GM23338 (cell line): ENCODE data around the gene RAB3GAP1. TPM values are rescaled to one million over a fixed set of nuclear protein-coding genes. Genes with fewer than 3 reads are reported as not detected.
A peak's percentile ranks its signal among the peaks of the same experiment; 100 is the strongest.

Source experiments
- ATAC-seq: fragments of 200-7000 bp; cut with Tn5 transposase; 3 replicates; pipeline ENCODE4 v1.9.1; 2020
- DNase-seq: peaks from one replicate; pipeline ENCODE4 v3.0.0-alpha.2; 2015; ENCODE audit warnings: low spot score
- H2AFZ ChIP-seq: fragments of 200-600 bp; sonication (generic); 2 replicates; pipeline ENCODE4 v1.8.0; 2016; ENCODE audit warnings: antibody characterized with exemption, mild to moderate bottlenecking, moderate library complexity
- H3F3A ChIP-seq: fragments of 200-600 bp; sonication (generic); replicated peaks from 2 replicates; pipeline ENCODE4 v1.8.0; 2017; ENCODE audit warnings: antibody characterized with exemption, mixed run types, low read depth
- H3K27ac ChIP-seq: fragments of 200-600 bp; sonication (generic); 2 replicates; pipeline ENCODE4 v1.6.1; 2016; ENCODE audit warnings: low read depth
- H3K27me3 ChIP-seq: fragments of 200-600 bp; sonication (generic); 2 replicates; pipeline ENCODE4 v1.8.0; 2016; ENCODE audit warnings: mild to moderate bottlenecking, mixed run types, moderate library complexity; ENCODE audit not compliant: insufficient read depth
- H3K36me3 ChIP-seq: fragments of 200-600 bp; sonication (generic); 2 replicates; pipeline ENCODE4 v1.8.0; 2016; ENCODE audit warnings: mild to moderate bottlenecking; ENCODE audit not compliant: insufficient read depth
- H3K4me1 ChIP-seq: fragments of 200-600 bp; sonication (generic); 2 replicates; pipeline ENCODE4 v1.8.0; 2016; ENCODE audit warnings: mild to moderate bottlenecking, moderate library complexity; ENCODE audit not compliant: insufficient read depth
- H3K4me2 ChIP-seq: fragments of 200-600 bp; sonication (generic); 2 replicates; pipeline ENCODE4 v1.7.1; 2017; ENCODE audit warnings: mixed run types
- H3K4me3 ChIP-seq: fragments of 200-600 bp; sonication (generic); 2 replicates; pipeline ENCODE4 v1.6.1; 2016; ENCODE audit warnings: mixed run types
- H3K79me2 ChIP-seq: fragments of 200-600 bp; sonication (generic); replicated peaks from 2 replicates; pipeline ENCODE4 v1.8.0; 2017; ENCODE audit warnings: mild to moderate bottlenecking; ENCODE audit not compliant: insufficient read depth
- H3K9me2 ChIP-seq: fragments of 200-600 bp; sonication (generic); 2 replicates; pipeline ENCODE4 v1.8.0; 2017; ENCODE audit not compliant: insufficient read depth
- H4K20me1 ChIP-seq: fragments of 200-600 bp; sonication (generic); replicated peaks from 2 replicates; pipeline ENCODE4 v1.8.0; 2017; ENCODE audit warnings: mild to moderate bottlenecking; ENCODE audit not compliant: insufficient read depth
- H3K27ac Mint-ChIP-seq: 2 replicates; pipeline ENCODE4 v1.8.0; 2020; ENCODE audit warnings: inconsistent platforms, mild to moderate bottlenecking, moderate library complexity, mixed read lengths
- H3K27me3 Mint-ChIP-seq: 3 replicates; pipeline ENCODE4 v1.8.0; 2022; ENCODE audit warnings: low read depth, mild to moderate bottlenecking, moderate library complexity, mixed read lengths, inconsistent platforms; ENCODE audit not compliant: insufficient read depth, poor library complexity
- H3K36me3 Mint-ChIP-seq: 3 replicates; pipeline ENCODE4 v1.8.0; 2021; ENCODE audit warnings: low read depth, mild to moderate bottlenecking, inconsistent platforms, moderate library complexity, mixed read lengths
- H3K4me1 Mint-ChIP-seq: 3 replicates; pipeline ENCODE4 v1.8.0; 2020; ENCODE audit warnings: mild to moderate bottlenecking, inconsistent platforms, mixed read lengths
- H3K4me3 Mint-ChIP-seq: 3 replicates; pipeline ENCODE4 v1.8.0; 2021; ENCODE audit warnings: moderate library complexity, mild to moderate bottlenecking, inconsistent platforms, mixed read lengths
- H3K9me3 Mint-ChIP-seq: 3 replicates; pipeline ENCODE4 v1.8.0; 2020; ENCODE audit warnings: moderate library complexity, mild to moderate bottlenecking, inconsistent platforms, mixed read lengths
- CREB1 ChIP-seq: fragments of 250-450 bp; sonication (Bioruptor Pico); IDR thresholded peaks from 2 replicates; pipeline ENCODE4 v1.5.0; 2020; ENCODE audit warnings: low read depth, mild to moderate bottlenecking, moderate library complexity
- EZH2 ChIP-seq: fragments of 200-600 bp; sonication (generic); IDR thresholded peaks from one replicate; pipeline ENCODE4 v1.8.0; 2017; ENCODE audit warnings: antibody characterized with exemption, mild to moderate bottlenecking, low read depth; ENCODE audit not compliant: unreplicated experiment
- EZH2phosphoT487 ChIP-seq: fragments of 200-600 bp; sonication (generic); IDR thresholded peaks from one replicate; pipeline ENCODE4 v1.8.1; 2018; ENCODE audit warnings: antibody characterized with exemption; ENCODE audit not compliant: unreplicated experiment
- JUNB ChIP-seq: IDR thresholded peaks from one replicate; pipeline ENCODE4 v1.6.1; 2016; ENCODE audit warnings: antibody characterized with exemption; ENCODE audit not compliant: unreplicated experiment
- NANOG ChIP-seq: IDR thresholded peaks from 2 replicates; pipeline ENCODE4 v1.6.1; 2016; ENCODE audit warnings: antibody characterized with exemption, borderline replicate concordance
- POLR2AphosphoS5 ChIP-seq: IDR thresholded peaks from 2 replicates; pipeline ENCODE4 v1.6.1; 2016; ENCODE audit warnings: antibody characterized with exemption, low read depth
- STAT1 ChIP-seq: IDR thresholded peaks from one replicate; pipeline ENCODE4 v1.6.1; 2016; ENCODE audit warnings: antibody characterized with exemption; ENCODE audit not compliant: unreplicated experiment
- ZNF114 ChIP-seq: fragments of 250-450 bp; sonication (Bioruptor Pico); IDR thresholded peaks from 2 replicates; pipeline ENCODE4 v1.5.0; 2020; ENCODE audit warnings: mild to moderate bottlenecking, moderate library complexity
- ZNF331 ChIP-seq: fragments of 250-450 bp; sonication (Bioruptor Pico); IDR thresholded peaks from 2 replicates; pipeline ENCODE4 v1.5.0; 2020; ENCODE audit warnings: low read depth, mild to moderate bottlenecking, moderate library complexity
- polyA plus RNA-seq: library from polyadenylated mRNA; unstranded; fragments of >200 nt; fragmentation: Nextera tagmentation; extraction: Ambion mirVana; gene quantifications from 2 replicates; pipeline ENCODE4 v1.2.1, GENCODE V29; 2016
- total RNA-seq: library from RNA; depleted of rRNA; stranded (reverse); fragments of >200 nt; shearing (Covaris generic); gene quantifications from 2 replicates; pipeline ENCODE4 v1.2.3, GENCODE V29; 2014
- TF ChIP-seq, protein P1 (sequence below): fragments of 250-450 bp; sonication (Bioruptor Pico); IDR thresholded peaks from 2 replicates; pipeline ENCODE4 v1.5.0; 2020; ENCODE audit warnings: mild to moderate bottlenecking, moderate library complexity
- TF ChIP-seq, protein P2 (sequence below): IDR thresholded peaks from one replicate; pipeline ENCODE4 v1.6.1; 2018; ENCODE audit warnings: antibody characterized with exemption; ENCODE audit not compliant: unreplicated experiment
- TF ChIP-seq, protein P3 (sequence below), 2 experiments: fragments of 200-600 bp in 1 of 2; sonication (generic) in 1 of 2; conservative IDR thresholded peaks; 2 replicates each; pipeline versions ENCODE4 v1.5.1 to v1.6.1; 2016 to 2017; ENCODE audit warnings: antibody characterized with exemption in 2 of 2, low read depth in 2 of 2, mild to moderate bottlenecking in 2 of 2, moderate library complexity in 1 of 2
- TF ChIP-seq, protein P4 (sequence below): IDR thresholded peaks from 2 replicates; pipeline ENCODE4 v1.6.1; 2016; ENCODE audit warnings: antibody characterized with exemption

The RAB3GAP1 gene
- total and polyA plus RNA-seq, 2 experiments from 2014 or later, result 22.5 to 40.4 TPM

DNA sequence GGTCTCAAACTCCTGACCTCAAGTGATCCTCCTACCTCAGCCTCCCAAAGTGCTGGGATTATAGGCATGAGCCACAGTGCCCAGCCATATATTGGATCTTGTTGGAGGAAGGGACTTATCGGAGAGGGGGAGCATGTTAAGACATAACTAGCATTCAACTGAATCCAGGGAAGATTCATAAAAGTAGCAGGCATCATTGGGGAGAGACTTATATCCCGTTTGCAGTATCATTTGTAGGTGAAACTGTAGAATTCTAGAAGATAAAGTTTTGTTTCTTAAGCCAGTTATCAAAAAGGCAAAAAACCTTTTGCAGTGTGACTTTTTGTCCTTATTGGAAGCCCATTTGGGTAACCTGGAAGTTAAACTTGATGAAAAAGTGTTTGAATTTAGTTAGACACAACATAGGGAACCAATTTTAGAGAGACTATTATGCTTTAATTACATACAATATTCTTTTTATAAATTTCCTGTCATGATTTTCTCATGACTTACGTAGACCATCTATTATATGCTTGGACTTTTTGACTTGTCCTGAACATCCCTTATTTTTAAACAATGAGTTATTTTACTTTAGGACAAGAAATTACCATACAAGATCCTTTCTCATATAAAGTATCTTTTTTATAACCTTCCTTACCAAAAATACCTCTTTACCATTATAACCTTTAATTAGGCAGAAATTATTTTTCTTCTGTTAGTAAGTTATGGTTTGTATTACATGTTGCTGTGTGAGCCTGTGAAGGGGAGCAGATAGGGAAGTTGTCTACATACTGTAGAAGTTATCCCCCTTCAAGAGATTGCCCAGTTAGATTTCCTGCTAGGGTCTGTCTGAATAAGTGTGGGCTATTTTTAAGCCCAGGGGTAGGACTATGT, 20.3 kb downstream of the RAB3GAP1 start:
- no peak overlapping the region for H2AFZ ChIP-seq
- no peak overlapping the region for H3K27ac ChIP-seq
- no peak overlapping the region for H3K4me2 ChIP-seq
- peaks cover 68% of the 10 kb centered on the region for H3K79me2 ChIP-seq
- Mint-ChIP-seq H3K27me3 (peaks cover 9% of the 10 kb centered on the region), H3K4me1 (no peaks in the 10 kb centered on the region), H3K9me3 (peaks cover 73% of the 10 kb centered on the region), H3K4me3 (no peak overlapping the region), H3K36me3 (peaks cover 90% of the 10 kb centered on the region), H3K27ac (no peak overlapping the region)
- H3K4me1 ChIP-seq, result no peaks in the 10 kb centered on the region
- H3K27me3 ChIP-seq, result no peaks in the 10 kb centered on the region
- 0 out of 2 replicates have a peak, but pooled peaks cover under 1% of the 10 kb centered on the region for H4K20me1 ChIP-seq
- no peaks in the 10 kb centered on the region for H3F3A ChIP-seq
- no peak overlapping the region for H3K4me3 ChIP-seq
- H3K9me2 ChIP-seq, result 0 out of 2 replicates have a peak, but pooled peaks cover 3% of the 10 kb centered on the region
- TF ChIP-seq NANOG, result no peak
- TF ChIP-seq CREB1, result no peak
- no peak for TF ChIP-seq EZH2phosphoT487
- TF ChIP-seq, protein P1, sequence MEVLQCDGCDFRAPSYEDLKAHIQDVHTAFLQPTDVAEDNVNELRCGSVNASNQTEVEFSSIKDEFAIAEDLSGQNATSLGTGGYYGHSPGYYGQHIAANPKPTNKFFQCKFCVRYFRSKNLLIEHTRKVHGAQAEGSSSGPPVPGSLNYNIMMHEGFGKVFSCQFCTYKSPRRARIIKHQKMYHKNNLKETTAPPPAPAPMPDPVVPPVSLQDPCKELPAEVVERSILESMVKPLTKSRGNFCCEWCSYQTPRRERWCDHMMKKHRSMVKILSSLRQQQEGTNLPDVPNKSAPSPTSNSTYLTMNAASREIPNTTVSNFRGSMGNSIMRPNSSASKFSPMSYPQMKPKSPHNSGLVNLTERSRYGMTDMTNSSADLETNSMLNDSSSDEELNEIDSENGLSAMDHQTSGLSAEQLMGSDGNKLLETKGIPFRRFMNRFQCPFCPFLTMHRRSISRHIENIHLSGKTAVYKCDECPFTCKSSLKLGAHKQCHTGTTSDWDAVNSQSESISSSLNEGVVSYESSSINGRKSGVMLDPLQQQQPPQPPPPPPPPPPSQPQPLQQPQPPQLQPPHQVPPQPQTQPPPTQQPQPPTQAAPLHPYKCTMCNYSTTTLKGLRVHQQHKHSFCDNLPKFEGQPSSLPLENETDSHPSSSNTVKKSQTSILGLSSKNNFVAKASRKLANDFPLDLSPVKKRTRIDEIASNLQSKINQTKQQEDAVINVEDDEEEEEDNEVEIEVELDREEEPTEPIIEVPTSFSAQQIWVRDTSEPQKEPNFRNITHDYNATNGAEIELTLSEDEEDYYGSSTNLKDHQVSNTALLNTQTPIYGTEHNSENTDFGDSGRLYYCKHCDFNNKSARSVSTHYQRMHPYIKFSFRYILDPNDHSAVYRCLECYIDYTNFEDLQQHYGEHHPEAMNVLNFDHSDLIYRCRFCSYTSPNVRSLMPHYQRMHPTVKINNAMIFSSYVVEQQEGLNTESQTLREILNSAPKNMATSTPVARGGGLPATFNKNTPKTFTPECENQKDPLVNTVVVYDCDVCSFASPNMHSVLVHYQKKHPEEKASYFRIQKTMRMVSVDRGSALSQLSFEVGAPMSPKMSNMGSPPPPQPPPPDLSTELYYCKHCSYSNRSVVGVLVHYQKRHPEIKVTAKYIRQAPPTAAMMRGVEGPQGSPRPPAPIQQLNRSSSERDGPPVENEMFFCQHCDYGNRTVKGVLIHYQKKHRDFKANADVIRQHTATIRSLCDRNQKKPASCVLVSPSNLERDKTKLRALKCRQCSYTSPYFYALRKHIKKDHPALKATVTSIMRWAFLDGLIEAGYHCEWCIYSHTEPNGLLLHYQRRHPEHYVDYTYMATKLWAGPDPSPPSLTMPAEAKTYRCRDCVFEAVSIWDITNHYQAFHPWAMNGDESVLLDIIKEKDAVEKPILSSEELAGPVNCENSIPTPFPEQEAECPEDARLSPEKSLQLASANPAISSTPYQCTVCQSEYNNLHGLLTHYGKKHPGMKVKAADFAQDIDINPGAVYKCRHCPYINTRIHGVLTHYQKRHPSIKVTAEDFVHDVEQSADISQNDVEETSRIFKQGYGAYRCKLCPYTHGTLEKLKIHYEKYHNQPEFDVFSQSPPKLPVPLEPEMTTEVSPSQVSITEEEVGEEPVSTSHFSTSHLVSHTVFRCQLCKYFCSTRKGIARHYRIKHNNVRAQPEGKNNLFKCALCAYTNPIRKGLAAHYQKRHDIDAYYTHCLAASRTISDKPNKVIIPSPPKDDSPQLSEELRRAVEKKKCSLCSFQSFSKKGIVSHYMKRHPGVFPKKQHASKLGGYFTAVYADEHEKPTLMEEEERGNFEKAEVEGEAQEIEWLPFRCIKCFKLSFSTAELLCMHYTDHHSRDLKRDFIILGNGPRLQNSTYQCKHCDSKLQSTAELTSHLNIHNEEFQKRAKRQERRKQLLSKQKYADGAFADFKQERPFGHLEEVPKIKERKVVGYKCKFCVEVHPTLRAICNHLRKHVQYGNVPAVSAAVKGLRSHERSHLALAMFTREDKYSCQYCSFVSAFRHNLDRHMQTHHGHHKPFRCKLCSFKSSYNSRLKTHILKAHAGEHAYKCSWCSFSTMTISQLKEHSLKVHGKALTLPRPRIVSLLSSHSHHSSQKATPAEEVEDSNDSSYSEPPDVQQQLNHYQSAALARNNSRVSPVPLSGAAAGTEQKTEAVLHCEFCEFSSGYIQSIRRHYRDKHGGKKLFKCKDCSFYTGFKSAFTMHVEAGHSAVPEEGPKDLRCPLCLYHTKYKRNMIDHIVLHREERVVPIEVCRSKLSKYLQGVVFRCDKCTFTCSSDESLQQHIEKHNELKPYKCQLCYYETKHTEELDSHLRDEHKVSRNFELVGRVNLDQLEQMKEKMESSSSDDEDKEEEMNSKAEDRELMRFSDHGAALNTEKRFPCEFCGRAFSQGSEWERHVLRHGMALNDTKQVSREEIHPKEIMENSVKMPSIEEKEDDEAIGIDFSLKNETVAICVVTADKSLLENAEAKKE (CRISPR knock-in tag), result no peak
- TF ChIP-seq, protein P2, sequence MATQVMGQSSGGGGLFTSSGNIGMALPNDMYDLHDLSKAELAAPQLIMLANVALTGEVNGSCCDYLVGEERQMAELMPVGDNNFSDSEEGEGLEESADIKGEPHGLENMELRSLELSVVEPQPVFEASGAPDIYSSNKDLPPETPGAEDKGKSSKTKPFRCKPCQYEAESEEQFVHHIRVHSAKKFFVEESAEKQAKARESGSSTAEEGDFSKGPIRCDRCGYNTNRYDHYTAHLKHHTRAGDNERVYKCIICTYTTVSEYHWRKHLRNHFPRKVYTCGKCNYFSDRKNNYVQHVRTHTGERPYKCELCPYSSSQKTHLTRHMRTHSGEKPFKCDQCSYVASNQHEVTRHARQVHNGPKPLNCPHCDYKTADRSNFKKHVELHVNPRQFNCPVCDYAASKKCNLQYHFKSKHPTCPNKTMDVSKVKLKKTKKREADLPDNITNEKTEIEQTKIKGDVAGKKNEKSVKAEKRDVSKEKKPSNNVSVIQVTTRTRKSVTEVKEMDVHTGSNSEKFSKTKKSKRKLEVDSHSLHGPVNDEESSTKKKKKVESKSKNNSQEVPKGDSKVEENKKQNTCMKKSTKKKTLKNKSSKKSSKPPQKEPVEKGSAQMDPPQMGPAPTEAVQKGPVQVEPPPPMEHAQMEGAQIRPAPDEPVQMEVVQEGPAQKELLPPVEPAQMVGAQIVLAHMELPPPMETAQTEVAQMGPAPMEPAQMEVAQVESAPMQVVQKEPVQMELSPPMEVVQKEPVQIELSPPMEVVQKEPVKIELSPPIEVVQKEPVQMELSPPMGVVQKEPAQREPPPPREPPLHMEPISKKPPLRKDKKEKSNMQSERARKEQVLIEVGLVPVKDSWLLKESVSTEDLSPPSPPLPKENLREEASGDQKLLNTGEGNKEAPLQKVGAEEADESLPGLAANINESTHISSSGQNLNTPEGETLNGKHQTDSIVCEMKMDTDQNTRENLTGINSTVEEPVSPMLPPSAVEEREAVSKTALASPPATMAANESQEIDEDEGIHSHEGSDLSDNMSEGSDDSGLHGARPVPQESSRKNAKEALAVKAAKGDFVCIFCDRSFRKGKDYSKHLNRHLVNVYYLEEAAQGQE, result no peak
- no peak for TF ChIP-seq ZNF331 (CRISPR knock-in tag)
- no peak for TF ChIP-seq ZNF114
- TF ChIP-seq POLR2AphosphoS5, result no peak
- no peak for TF ChIP-seq EZH2
- TF ChIP-seq, protein P3, sequence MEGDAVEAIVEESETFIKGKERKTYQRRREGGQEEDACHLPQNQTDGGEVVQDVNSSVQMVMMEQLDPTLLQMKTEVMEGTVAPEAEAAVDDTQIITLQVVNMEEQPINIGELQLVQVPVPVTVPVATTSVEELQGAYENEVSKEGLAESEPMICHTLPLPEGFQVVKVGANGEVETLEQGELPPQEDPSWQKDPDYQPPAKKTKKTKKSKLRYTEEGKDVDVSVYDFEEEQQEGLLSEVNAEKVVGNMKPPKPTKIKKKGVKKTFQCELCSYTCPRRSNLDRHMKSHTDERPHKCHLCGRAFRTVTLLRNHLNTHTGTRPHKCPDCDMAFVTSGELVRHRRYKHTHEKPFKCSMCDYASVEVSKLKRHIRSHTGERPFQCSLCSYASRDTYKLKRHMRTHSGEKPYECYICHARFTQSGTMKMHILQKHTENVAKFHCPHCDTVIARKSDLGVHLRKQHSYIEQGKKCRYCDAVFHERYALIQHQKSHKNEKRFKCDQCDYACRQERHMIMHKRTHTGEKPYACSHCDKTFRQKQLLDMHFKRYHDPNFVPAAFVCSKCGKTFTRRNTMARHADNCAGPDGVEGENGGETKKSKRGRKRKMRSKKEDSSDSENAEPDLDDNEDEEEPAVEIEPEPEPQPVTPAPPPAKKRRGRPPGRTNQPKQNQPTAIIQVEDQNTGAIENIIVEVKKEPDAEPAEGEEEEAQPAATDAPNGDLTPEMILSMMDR (conservative IDR thresholded peaks at IDR 0.05; ENCODE audit: low read depth in 2 of 2), result no peak
- TF ChIP-seq STAT1, result no peak
- TF ChIP-seq, protein P4, sequence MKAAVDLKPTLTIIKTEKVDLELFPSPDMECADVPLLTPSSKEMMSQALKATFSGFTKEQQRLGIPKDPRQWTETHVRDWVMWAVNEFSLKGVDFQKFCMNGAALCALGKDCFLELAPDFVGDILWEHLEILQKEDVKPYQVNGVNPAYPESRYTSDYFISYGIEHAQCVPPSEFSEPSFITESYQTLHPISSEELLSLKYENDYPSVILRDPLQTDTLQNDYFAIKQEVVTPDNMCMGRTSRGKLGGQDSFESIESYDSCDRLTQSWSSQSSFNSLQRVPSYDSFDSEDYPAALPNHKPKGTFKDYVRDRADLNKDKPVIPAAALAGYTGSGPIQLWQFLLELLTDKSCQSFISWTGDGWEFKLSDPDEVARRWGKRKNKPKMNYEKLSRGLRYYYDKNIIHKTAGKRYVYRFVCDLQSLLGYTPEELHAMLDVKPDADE, result no peak
- no peak for TF ChIP-seq JUNB
- H3K36me3 ChIP-seq, result peaks cover 22% of the 10 kb centered on the region; the same call in 1 of the 2 replicates
- DNase-seq, result peak; percentile 41
- ATAC-seq, result no peak
